GM23338 (cell line): ENCODE data around the gene PLCH2. TPM values are rescaled to one million over a fixed set of nuclear protein-coding genes. Genes with fewer than 3 reads are reported as not detected.

Source experiments
- ATAC-seq: fragments of 200-7000 bp; cut with Tn5 transposase; 3 replicates; pipeline ENCODE4 v1.9.1; 2020
- DNase-seq: peaks from one replicate; pipeline ENCODE4 v3.0.0-alpha.2; 2015; ENCODE audit warnings: low spot score
- H2AFZ ChIP-seq: fragments of 200-600 bp; sonication (generic); 2 replicates; pipeline ENCODE4 v1.8.0; 2016; ENCODE audit warnings: antibody characterized with exemption, mild to moderate bottlenecking, moderate library complexity
- H3F3A ChIP-seq: fragments of 200-600 bp; sonication (generic); replicated peaks from 2 replicates; pipeline ENCODE4 v1.8.0; 2017; ENCODE audit warnings: antibody characterized with exemption, mixed run types, low read depth
- H3K27ac ChIP-seq: fragments of 200-600 bp; sonication (generic); 2 replicates; pipeline ENCODE4 v1.6.1; 2016; ENCODE audit warnings: low read depth
- H3K27me3 ChIP-seq: fragments of 200-600 bp; sonication (generic); 2 replicates; pipeline ENCODE4 v1.8.0; 2016; ENCODE audit warnings: mild to moderate bottlenecking, mixed run types, moderate library complexity; ENCODE audit not compliant: insufficient read depth
- H3K36me3 ChIP-seq: fragments of 200-600 bp; sonication (generic); 2 replicates; pipeline ENCODE4 v1.8.0; 2016; ENCODE audit warnings: mild to moderate bottlenecking; ENCODE audit not compliant: insufficient read depth
- H3K4me1 ChIP-seq: fragments of 200-600 bp; sonication (generic); 2 replicates; pipeline ENCODE4 v1.8.0; 2016; ENCODE audit warnings: mild to moderate bottlenecking, moderate library complexity; ENCODE audit not compliant: insufficient read depth
- H3K4me2 ChIP-seq: fragments of 200-600 bp; sonication (generic); 2 replicates; pipeline ENCODE4 v1.7.1; 2017; ENCODE audit warnings: mixed run types
- H3K4me3 ChIP-seq: fragments of 200-600 bp; sonication (generic); 2 replicates; pipeline ENCODE4 v1.6.1; 2016; ENCODE audit warnings: mixed run types
- H3K79me2 ChIP-seq: fragments of 200-600 bp; sonication (generic); replicated peaks from 2 replicates; pipeline ENCODE4 v1.8.0; 2017; ENCODE audit warnings: mild to moderate bottlenecking; ENCODE audit not compliant: insufficient read depth
- H3K9me2 ChIP-seq: fragments of 200-600 bp; sonication (generic); 2 replicates; pipeline ENCODE4 v1.8.0; 2017; ENCODE audit not compliant: insufficient read depth
- H4K20me1 ChIP-seq: fragments of 200-600 bp; sonication (generic); replicated peaks from 2 replicates; pipeline ENCODE4 v1.8.0; 2017; ENCODE audit warnings: mild to moderate bottlenecking; ENCODE audit not compliant: insufficient read depth
- H3K27ac Mint-ChIP-seq: 2 replicates; pipeline ENCODE4 v1.8.0; 2020; ENCODE audit warnings: inconsistent platforms, mild to moderate bottlenecking, moderate library complexity, mixed read lengths
- H3K27me3 Mint-ChIP-seq: 3 replicates; pipeline ENCODE4 v1.8.0; 2022; ENCODE audit warnings: low read depth, mild to moderate bottlenecking, moderate library complexity, mixed read lengths, inconsistent platforms; ENCODE audit not compliant: insufficient read depth, poor library complexity
- H3K36me3 Mint-ChIP-seq: 3 replicates; pipeline ENCODE4 v1.8.0; 2021; ENCODE audit warnings: low read depth, mild to moderate bottlenecking, inconsistent platforms, moderate library complexity, mixed read lengths
- H3K4me1 Mint-ChIP-seq: 3 replicates; pipeline ENCODE4 v1.8.0; 2020; ENCODE audit warnings: mild to moderate bottlenecking, inconsistent platforms, mixed read lengths
- H3K4me3 Mint-ChIP-seq: 3 replicates; pipeline ENCODE4 v1.8.0; 2021; ENCODE audit warnings: moderate library complexity, mild to moderate bottlenecking, inconsistent platforms, mixed read lengths
- H3K9me3 Mint-ChIP-seq: 3 replicates; pipeline ENCODE4 v1.8.0; 2020; ENCODE audit warnings: moderate library complexity, mild to moderate bottlenecking, inconsistent platforms, mixed read lengths
- CREB1 ChIP-seq: fragments of 250-450 bp; sonication (Bioruptor Pico); IDR thresholded peaks from 2 replicates; pipeline ENCODE4 v1.5.0; 2020; ENCODE audit warnings: low read depth, mild to moderate bottlenecking, moderate library complexity
- CTCF ChIP-seq, 2 experiments: fragments of 200-600 bp in 1 of 2; sonication (generic) in 1 of 2; conservative IDR thresholded peaks; 2 replicates each; pipeline versions ENCODE4 v1.5.1 to v1.6.1; 2016 to 2017; ENCODE audit warnings: antibody characterized with exemption in 2 of 2, low read depth in 2 of 2, mild to moderate bottlenecking in 2 of 2, moderate library complexity in 1 of 2
- ETS1 ChIP-seq: IDR thresholded peaks from 2 replicates; pipeline ENCODE4 v1.6.1; 2016; ENCODE audit warnings: antibody characterized with exemption
- EZH2phosphoT487 ChIP-seq: fragments of 200-600 bp; sonication (generic); IDR thresholded peaks from one replicate; pipeline ENCODE4 v1.8.1; 2018; ENCODE audit warnings: antibody characterized with exemption; ENCODE audit not compliant: unreplicated experiment
- JUNB ChIP-seq: IDR thresholded peaks from one replicate; pipeline ENCODE4 v1.6.1; 2016; ENCODE audit warnings: antibody characterized with exemption; ENCODE audit not compliant: unreplicated experiment
- POLR2AphosphoS5 ChIP-seq: IDR thresholded peaks from 2 replicates; pipeline ENCODE4 v1.6.1; 2016; ENCODE audit warnings: antibody characterized with exemption, low read depth
- ZNF114 ChIP-seq: fragments of 250-450 bp; sonication (Bioruptor Pico); IDR thresholded peaks from 2 replicates; pipeline ENCODE4 v1.5.0; 2020; ENCODE audit warnings: mild to moderate bottlenecking, moderate library complexity
- polyA plus RNA-seq: library from polyadenylated mRNA; unstranded; fragments of >200 nt; fragmentation: Nextera tagmentation; extraction: Ambion mirVana; gene quantifications from 2 replicates; pipeline ENCODE4 v1.2.1, GENCODE V29; 2016
- total RNA-seq: library from RNA; depleted of rRNA; stranded (reverse); fragments of >200 nt; shearing (Covaris generic); gene quantifications from 2 replicates; pipeline ENCODE4 v1.2.3, GENCODE V29; 2014
- TF ChIP-seq, protein P1 (sequence below): fragments of 250-450 bp; sonication (Bioruptor Pico); IDR thresholded peaks from 2 replicates; pipeline ENCODE4 v1.5.0; 2020; ENCODE audit warnings: mild to moderate bottlenecking, moderate library complexity
- TF ChIP-seq, protein P2 (sequence below): IDR thresholded peaks from one replicate; pipeline ENCODE4 v1.6.1; 2018; ENCODE audit warnings: antibody characterized with exemption; ENCODE audit not compliant: unreplicated experiment

PLCH2 gene
- total and polyA plus RNA-seq, 2 experiments from 2014 or later: 0.31 TPM; not detected in 1

DNA sequence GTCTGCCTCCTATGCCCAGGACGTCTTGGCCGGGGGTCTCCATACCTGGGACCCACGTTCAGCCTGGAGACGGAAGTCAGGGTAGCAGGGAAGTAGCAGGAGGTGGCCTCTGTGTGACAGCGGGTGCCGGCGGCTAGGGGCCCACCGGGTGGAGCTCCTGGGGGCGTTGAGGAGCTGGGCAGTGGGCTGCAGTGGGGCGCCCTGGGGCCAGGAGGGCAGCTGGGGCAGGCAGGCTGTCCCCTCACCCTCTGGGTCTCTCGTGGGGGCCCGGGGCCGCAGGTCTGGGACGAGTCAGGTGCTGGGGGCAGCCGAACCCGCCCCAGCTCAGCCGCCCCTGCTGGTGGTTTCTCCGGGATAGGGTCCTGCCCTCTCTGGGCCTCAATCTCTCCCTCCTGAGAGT is 49.0 kb upstream of the PLCH2 start:
- Mint-ChIP-seq H3K27ac (no peak overlapping the region), H3K36me3 (no peaks in the 10 kb centered on the region), H3K9me3 (peaks cover 16% of the 10 kb centered on the region; the same call in 2 of the 3 replicates), H3K4me3 (no peak overlapping the region), H3K27me3 (peaks cover 10% of the 10 kb centered on the region), H3K4me1 (no peaks in the 10 kb centered on the region)
- Histone ChIP-seq H3K4me3 (no peak overlapping the region), H3K79me2 (no peaks in the 10 kb centered on the region), H3K36me3 (no peaks in the 10 kb centered on the region), H3F3A (no peaks in the 10 kb centered on the region), H3K27me3 (no peaks in the 10 kb centered on the region), H2AFZ (no peak overlapping the region), H3K27ac (no peak overlapping the region), H3K9me2 (no peaks in the 10 kb centered on the region), H3K4me1 (no peaks in the 10 kb centered on the region), H4K20me1 (no peaks in the 10 kb centered on the region), H3K4me2 (no peak overlapping the region)
- DNase-seq: no peak
- TF ChIP-seq POLR2AphosphoS5 (no peak), CTCF (conservative IDR thresholded peaks at IDR 0.05; ENCODE audit: low read depth in 2 of 2) (no peak), EZH2phosphoT487 (no peak), ZNF114 (CRISPR knock-in tag) (no peak), CREB1 (CRISPR knock-in tag) (no peak), JUNB (no peak), ETS1 (no peak)
- TF ChIP-seq, protein P1, sequence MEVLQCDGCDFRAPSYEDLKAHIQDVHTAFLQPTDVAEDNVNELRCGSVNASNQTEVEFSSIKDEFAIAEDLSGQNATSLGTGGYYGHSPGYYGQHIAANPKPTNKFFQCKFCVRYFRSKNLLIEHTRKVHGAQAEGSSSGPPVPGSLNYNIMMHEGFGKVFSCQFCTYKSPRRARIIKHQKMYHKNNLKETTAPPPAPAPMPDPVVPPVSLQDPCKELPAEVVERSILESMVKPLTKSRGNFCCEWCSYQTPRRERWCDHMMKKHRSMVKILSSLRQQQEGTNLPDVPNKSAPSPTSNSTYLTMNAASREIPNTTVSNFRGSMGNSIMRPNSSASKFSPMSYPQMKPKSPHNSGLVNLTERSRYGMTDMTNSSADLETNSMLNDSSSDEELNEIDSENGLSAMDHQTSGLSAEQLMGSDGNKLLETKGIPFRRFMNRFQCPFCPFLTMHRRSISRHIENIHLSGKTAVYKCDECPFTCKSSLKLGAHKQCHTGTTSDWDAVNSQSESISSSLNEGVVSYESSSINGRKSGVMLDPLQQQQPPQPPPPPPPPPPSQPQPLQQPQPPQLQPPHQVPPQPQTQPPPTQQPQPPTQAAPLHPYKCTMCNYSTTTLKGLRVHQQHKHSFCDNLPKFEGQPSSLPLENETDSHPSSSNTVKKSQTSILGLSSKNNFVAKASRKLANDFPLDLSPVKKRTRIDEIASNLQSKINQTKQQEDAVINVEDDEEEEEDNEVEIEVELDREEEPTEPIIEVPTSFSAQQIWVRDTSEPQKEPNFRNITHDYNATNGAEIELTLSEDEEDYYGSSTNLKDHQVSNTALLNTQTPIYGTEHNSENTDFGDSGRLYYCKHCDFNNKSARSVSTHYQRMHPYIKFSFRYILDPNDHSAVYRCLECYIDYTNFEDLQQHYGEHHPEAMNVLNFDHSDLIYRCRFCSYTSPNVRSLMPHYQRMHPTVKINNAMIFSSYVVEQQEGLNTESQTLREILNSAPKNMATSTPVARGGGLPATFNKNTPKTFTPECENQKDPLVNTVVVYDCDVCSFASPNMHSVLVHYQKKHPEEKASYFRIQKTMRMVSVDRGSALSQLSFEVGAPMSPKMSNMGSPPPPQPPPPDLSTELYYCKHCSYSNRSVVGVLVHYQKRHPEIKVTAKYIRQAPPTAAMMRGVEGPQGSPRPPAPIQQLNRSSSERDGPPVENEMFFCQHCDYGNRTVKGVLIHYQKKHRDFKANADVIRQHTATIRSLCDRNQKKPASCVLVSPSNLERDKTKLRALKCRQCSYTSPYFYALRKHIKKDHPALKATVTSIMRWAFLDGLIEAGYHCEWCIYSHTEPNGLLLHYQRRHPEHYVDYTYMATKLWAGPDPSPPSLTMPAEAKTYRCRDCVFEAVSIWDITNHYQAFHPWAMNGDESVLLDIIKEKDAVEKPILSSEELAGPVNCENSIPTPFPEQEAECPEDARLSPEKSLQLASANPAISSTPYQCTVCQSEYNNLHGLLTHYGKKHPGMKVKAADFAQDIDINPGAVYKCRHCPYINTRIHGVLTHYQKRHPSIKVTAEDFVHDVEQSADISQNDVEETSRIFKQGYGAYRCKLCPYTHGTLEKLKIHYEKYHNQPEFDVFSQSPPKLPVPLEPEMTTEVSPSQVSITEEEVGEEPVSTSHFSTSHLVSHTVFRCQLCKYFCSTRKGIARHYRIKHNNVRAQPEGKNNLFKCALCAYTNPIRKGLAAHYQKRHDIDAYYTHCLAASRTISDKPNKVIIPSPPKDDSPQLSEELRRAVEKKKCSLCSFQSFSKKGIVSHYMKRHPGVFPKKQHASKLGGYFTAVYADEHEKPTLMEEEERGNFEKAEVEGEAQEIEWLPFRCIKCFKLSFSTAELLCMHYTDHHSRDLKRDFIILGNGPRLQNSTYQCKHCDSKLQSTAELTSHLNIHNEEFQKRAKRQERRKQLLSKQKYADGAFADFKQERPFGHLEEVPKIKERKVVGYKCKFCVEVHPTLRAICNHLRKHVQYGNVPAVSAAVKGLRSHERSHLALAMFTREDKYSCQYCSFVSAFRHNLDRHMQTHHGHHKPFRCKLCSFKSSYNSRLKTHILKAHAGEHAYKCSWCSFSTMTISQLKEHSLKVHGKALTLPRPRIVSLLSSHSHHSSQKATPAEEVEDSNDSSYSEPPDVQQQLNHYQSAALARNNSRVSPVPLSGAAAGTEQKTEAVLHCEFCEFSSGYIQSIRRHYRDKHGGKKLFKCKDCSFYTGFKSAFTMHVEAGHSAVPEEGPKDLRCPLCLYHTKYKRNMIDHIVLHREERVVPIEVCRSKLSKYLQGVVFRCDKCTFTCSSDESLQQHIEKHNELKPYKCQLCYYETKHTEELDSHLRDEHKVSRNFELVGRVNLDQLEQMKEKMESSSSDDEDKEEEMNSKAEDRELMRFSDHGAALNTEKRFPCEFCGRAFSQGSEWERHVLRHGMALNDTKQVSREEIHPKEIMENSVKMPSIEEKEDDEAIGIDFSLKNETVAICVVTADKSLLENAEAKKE (CRISPR knock-in tag): no peak
- TF ChIP-seq, protein P2, sequence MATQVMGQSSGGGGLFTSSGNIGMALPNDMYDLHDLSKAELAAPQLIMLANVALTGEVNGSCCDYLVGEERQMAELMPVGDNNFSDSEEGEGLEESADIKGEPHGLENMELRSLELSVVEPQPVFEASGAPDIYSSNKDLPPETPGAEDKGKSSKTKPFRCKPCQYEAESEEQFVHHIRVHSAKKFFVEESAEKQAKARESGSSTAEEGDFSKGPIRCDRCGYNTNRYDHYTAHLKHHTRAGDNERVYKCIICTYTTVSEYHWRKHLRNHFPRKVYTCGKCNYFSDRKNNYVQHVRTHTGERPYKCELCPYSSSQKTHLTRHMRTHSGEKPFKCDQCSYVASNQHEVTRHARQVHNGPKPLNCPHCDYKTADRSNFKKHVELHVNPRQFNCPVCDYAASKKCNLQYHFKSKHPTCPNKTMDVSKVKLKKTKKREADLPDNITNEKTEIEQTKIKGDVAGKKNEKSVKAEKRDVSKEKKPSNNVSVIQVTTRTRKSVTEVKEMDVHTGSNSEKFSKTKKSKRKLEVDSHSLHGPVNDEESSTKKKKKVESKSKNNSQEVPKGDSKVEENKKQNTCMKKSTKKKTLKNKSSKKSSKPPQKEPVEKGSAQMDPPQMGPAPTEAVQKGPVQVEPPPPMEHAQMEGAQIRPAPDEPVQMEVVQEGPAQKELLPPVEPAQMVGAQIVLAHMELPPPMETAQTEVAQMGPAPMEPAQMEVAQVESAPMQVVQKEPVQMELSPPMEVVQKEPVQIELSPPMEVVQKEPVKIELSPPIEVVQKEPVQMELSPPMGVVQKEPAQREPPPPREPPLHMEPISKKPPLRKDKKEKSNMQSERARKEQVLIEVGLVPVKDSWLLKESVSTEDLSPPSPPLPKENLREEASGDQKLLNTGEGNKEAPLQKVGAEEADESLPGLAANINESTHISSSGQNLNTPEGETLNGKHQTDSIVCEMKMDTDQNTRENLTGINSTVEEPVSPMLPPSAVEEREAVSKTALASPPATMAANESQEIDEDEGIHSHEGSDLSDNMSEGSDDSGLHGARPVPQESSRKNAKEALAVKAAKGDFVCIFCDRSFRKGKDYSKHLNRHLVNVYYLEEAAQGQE: no peak
- ATAC-seq: no peak
